Measurements from ENCODE around the gene TAP1.

DNA sequence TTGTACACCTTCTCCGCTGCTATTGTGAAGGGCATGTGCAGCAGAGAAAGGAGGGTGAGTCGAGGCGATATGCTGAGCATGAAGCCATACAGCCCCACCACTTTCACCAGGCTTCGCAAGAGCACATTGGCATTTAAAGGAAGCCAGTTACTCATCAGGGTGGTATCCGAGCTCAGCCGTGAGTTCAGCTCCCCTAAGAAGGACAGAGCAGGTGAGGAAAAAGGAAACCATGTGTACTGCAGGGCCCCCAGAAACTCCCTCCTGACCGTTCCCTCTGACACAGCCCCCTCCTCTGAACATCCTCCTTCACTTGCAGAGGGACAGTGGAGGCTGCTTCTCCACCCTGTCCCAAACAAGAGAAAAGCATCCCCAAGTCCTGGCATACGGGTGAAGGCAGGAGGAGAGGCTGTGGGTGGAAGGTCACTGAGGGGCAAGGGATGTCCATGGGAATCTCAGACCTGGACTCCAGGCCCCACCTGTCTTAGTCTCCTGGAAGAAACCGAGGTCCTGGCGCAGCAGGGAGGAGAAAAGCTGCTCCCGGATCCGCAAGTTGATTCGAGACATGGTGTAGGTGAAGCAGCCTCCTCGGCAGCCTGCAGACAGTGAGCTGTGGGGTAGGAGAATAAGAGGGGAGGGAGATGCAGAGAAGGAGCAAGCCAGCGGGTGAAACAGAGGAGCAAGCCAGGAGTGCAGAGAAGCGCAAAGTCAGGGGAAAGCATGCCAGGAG is 18.2 kb downstream of the TAP1 start:
- no peak for TF ChIP-seq EZH2 (IDR thresholded peaks at IDR 0.05; ENCODE audit: low read depth)
- TF ChIP-seq, protein P1, sequence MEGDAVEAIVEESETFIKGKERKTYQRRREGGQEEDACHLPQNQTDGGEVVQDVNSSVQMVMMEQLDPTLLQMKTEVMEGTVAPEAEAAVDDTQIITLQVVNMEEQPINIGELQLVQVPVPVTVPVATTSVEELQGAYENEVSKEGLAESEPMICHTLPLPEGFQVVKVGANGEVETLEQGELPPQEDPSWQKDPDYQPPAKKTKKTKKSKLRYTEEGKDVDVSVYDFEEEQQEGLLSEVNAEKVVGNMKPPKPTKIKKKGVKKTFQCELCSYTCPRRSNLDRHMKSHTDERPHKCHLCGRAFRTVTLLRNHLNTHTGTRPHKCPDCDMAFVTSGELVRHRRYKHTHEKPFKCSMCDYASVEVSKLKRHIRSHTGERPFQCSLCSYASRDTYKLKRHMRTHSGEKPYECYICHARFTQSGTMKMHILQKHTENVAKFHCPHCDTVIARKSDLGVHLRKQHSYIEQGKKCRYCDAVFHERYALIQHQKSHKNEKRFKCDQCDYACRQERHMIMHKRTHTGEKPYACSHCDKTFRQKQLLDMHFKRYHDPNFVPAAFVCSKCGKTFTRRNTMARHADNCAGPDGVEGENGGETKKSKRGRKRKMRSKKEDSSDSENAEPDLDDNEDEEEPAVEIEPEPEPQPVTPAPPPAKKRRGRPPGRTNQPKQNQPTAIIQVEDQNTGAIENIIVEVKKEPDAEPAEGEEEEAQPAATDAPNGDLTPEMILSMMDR (conservative IDR thresholded peaks at IDR 0.05): no peak

Measured in PC-9 (cell line).